ENCODE data around the gene GPR89A. TPM values are rescaled to one million over a fixed set of nuclear protein-coding genes. Genes with fewer than 3 reads are reported as not detected.

GPR89A gene
- total RNA-seq: 31.3 and 32.5 TPM in 2 replicates

GRCh38 chr1:145607833-145608733, at the start of gene GPR89A:
GPR89A (plus strand) TSS chr1:145607988; CDS start chr1:145608134, 146 bp downstream.

GRCh38 chr1:145707183-145707867, 99.5 kb downstream of the GPR89A start, which contains the start of gene PDZK1:
PDZK1 (minus strand) TSS chr1:145707368; CDS start chr1:145688021, 19,347 bp downstream.

DNA sequence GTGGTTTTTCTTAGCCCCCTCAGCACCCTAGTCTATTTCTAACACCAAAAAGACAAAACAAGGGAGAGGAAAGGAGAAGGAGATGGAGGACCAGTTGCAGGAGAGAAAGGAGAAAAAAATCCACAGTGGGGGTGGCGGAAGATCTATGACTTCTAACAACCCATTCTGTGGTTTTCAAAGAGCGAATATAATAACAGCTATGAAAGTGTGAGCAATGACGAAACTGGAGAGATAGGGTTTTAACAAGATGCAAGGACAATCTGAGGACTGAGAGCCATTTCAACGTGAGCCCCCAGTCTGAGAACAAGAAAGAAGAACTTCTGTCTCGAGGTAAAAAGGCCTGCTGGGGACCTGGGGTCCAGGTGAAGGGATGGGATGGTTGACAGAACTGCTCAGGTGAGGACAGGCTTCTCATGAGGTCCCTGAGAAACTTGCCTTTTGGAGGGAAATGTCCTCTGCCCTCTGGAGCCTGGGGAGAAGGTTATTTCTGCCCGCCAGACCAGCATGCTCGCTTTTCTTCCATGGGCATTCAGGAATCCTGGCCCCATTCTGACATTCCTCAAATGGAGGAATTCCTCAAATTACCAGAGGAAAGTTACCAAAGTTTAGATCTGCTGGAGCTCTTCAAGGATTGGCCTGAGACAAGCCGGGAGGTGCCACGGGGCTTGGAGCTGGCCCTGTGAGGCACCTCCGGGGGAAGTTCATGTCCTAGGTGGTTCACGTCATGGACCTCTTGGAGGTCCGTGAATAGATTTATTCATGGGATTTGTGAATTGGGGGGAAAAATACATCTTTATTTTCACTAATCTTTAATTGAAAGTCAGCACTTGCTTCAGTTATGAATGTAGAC, 111.7 kb downstream of the GPR89A start, which contains the start of gene CD160:
CD160 (plus strand) TSS at position 270 of the 850 bp plus-strand sequence. CDS start 8,829 bp downstream, outside the sequence.

Other genes with a start within 250 kb of the GPR89A start
- gene NBPF20, start 182.4 kb upstream of the GPR89A start, total RNA-seq: 2.3 and 2.8 TPM in 2 replicates
- gene PDZK1, start 99.4 kb downstream of the GPR89A start, total RNA-seq: 0.49 and 0.97 TPM in 2 replicates
- gene CD160, start 111.5 kb downstream of the GPR89A start, total RNA-seq: not detected in 2 replicates
- 32.1 and 40.1 TPM in 2 replicates for gene RNF115, start 216.1 kb downstream of the GPR89A start, total RNA-seq
- 69.9 and 70.7 TPM in 2 replicates for gene POLR3C, start 216.2 kb downstream of the GPR89A start, total RNA-seq
- 4.9 and 9.2 TPM in 2 replicates for gene NUDT17, start 237.6 kb downstream of the GPR89A start, total RNA-seq